Endothelial cell of umbilical vein (primary cell): Measurements from ENCODE around the gene INS.

Source experiments
- FOS ChIP-seq: IDR thresholded peaks from 2 replicates; pipeline ENCODE4 v1.6.1; 2011; ENCODE audit warnings: mild to moderate bottlenecking, low read length, moderate library complexity, borderline replicate concordance; ENCODE audit not compliant: insufficient read depth
- POLR2A ChIP-seq: IDR thresholded peaks from 2 replicates; pipeline ENCODE4 v1.6.1; 2012; ENCODE audit warnings: low read depth, mild to moderate bottlenecking, control low read depth, low read length
- POLR2AphosphoS5 ChIP-seq: IDR thresholded peaks from 2 replicates; pipeline ENCODE4 v1.6.1; 2012; ENCODE audit warnings: low read depth, mild to moderate bottlenecking, control low read depth, low read length, moderate library complexity; ENCODE audit not compliant: insufficient read depth
- TF ChIP-seq, protein P1 (sequence below), 2 donors: IDR thresholded peaks; 1 replicate in 1 of 2; 2 replicates in 1 of 2; pipeline ENCODE4 v1.5.1; 2011; ENCODE audit warnings: low read length in 2 of 2, mild to moderate bottlenecking in 2 of 2, moderate library complexity in 2 of 2, control low read depth in 1 of 2, inconsistent platforms in 1 of 2, low read depth in 1 of 2; ENCODE audit not compliant: insufficient read depth in 1 of 2; ENCODE audit errors: extremely low read depth in 1 of 2

DNA sequence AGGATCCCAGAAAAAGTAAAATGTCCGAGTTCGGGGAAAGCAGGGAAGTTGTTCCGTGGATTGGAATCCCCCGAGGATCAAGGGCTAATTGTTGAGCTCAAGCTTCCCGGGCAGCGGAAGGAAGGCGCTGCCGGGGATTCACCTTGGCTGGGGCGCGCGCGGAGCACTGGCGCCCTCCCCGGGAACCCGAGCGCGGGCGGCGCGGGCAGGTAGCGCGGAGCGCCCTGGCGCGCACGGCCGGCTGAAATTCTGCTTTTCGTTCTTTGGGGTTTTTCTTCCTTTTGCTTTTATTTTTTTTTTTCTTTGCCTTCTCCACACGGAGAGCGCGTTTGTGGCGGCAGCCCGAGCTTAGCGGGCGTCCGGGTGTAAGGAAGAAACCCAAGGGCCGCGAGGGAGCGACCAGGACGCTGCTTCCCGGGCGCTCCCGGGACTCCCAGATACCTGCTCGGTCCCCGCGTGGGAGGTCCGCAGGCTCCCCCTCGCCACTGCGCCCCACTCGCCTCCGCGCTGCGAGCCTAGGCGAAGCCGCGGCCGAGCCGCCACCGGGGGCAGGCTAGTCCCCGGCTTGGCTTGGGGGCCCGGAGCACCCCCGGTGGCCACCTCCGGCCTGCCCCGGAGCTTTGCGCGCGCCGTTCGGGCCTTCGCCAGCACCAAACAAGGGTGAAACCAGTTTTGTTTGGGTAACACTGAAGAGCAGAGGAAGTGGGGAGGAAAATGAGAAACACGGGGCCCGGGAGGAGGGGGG is 17.0 kb downstream of the INS start:
- TF ChIP-seq, protein P1, sequence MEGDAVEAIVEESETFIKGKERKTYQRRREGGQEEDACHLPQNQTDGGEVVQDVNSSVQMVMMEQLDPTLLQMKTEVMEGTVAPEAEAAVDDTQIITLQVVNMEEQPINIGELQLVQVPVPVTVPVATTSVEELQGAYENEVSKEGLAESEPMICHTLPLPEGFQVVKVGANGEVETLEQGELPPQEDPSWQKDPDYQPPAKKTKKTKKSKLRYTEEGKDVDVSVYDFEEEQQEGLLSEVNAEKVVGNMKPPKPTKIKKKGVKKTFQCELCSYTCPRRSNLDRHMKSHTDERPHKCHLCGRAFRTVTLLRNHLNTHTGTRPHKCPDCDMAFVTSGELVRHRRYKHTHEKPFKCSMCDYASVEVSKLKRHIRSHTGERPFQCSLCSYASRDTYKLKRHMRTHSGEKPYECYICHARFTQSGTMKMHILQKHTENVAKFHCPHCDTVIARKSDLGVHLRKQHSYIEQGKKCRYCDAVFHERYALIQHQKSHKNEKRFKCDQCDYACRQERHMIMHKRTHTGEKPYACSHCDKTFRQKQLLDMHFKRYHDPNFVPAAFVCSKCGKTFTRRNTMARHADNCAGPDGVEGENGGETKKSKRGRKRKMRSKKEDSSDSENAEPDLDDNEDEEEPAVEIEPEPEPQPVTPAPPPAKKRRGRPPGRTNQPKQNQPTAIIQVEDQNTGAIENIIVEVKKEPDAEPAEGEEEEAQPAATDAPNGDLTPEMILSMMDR (IDR thresholded peaks at IDR 0.05; ENCODE audit: extremely low read depth in 1 of 2, insufficient read depth in 1 of 2, low read depth in 1 of 2, low read length in 2 of 2) = no peak
- no peak for TF ChIP-seq POLR2A
- TF ChIP-seq FOS = no peak
- TF ChIP-seq POLR2AphosphoS5 = no peak
